Measurements from ENCODE around the gene MX1.

The MX1 gene

GRCh38 chr21:41494242-41494641 lies 68.2 kb downstream of the MX1 start:
- no peak for DNase-seq (ENCODE audit: low read depth)

- DNase-seq (ENCODE audit: low read depth): no peak
Measured at GRCh38 chr21:41497008-41497407, 71.0 kb downstream of the MX1 start.

GRCh38 chr21:41497788-41498187 lies 71.7 kb downstream of the MX1 start:
- no peak for DNase-seq (ENCODE audit: low read depth)

GRCh38 chr21:41499920-41500319 lies 73.9 kb downstream of the MX1 start:
- no peak for DNase-seq (ENCODE audit: low read depth)

- DNase-seq (ENCODE audit: low read depth): no peak
Measured at GRCh38 chr21:41500363-41500762, 74.3 kb downstream of the MX1 start.

- DNase-seq (ENCODE audit: low read depth): no peak
Measured at GRCh38 chr21:41500931-41501381, 74.9 kb downstream of the MX1 start.

- DNase-seq (ENCODE audit: low read depth): no peak
Measured at GRCh38 chr21:41501919-41502318, 75.9 kb downstream of the MX1 start.

- no peak for DNase-seq (ENCODE audit: low read depth)
Measured at GRCh38 chr21:41503331-41503730, 77.3 kb downstream of the MX1 start.

GRCh38 chr21:41504030-41504429 lies 78.0 kb downstream of the MX1 start:
- no peak for DNase-seq (ENCODE audit: low read depth)

- no peak for DNase-seq (ENCODE audit: low read depth)
Measured at GRCh38 chr21:41506005-41506594, 80.1 kb downstream of the MX1 start.

GRCh38 chr21:41506611-41507520 lies 80.8 kb downstream of the MX1 start:
- DNase-seq (ENCODE audit: low read depth): no peak

- no peak for DNase-seq (ENCODE audit: low read depth)
Measured at GRCh38 chr21:41507521-41508414, 81.7 kb downstream of the MX1 start, which contains the start of gene TMPRSS2. Gene TMPRSS2, minus strand, starts transcription at chr21:41508158. Its CDS starts 10,025 bp downstream, at chr21:41498133.

GRCh38 chr21:41508415-41509144 lies 82.5 kb downstream of the MX1 start:
- no peak for DNase-seq (ENCODE audit: low read depth)
